ENCODE results near the gene KRT15. TPM values are rescaled to one million over a fixed set of nuclear protein-coding genes. Genes with fewer than 3 reads are reported as not detected.
"Not testable (repeated sequence)": the region's sequence is repeated elsewhere in the genome, so short reads cannot be mapped to it uniquely, and the experiment has no call there.

KRT15 gene
- total RNA-seq, 2 donors from 2014 or later: 138 to 1,038 TPM

GRCh38 chr17:41545829-41546410, 27.2 kb upstream of the KRT15 start:
- Histone ChIP-seq H3K27ac (no peak overlapping the region), H3K4me1 (replicated peaks) (peaks cover 8% of the 10 kb centered on the region), H3K36me3 (no peaks in the 10 kb centered on the region), H3K27me3 (replicated peaks; ENCODE audit: insufficient read depth) (no peaks in the 10 kb centered on the region), H3K4me3 (no peak overlapping the region), H3K9me3 (no peaks in the 10 kb centered on the region)
- WGBS: 84% methylated on average over 13 of the region's 13 CpGs
- TF ChIP-seq CTCF (IDR thresholded peaks at IDR 0.05) (no peak), POLR2A (IDR thresholded peaks at IDR 0.05) (no peak), POLR2AphosphoS5 (IDR thresholded peaks at IDR 0.05) (no peak)
- intact Hi-C loops (cut with DNase I): no loop called here
- no peak for DNase-seq (ENCODE audit: low spot score)

GRCh38 chr17:41544935-41545334, 26.2 kb upstream of the KRT15 start:
- no peak overlapping the region for H3K27ac ChIP-seq
- no peaks in the 10 kb centered on the region for H3K27me3 ChIP-seq (replicated peaks; ENCODE audit: insufficient read depth)
- DNase-seq (ENCODE audit: low spot score): no peak
- H3K4me3 ChIP-seq: no peak overlapping the region
- 93% methylated on average over 5 of the region's 5 CpGs for WGBS
- H3K36me3 ChIP-seq: no peaks in the 10 kb centered on the region
- no peaks in the 10 kb centered on the region for H3K9me3 ChIP-seq
- H3K4me1 ChIP-seq (replicated peaks): peaks cover 8% of the 10 kb centered on the region
- TF ChIP-seq POLR2AphosphoS5 (IDR thresholded peaks at IDR 0.05) (no peak), CTCF (IDR thresholded peaks at IDR 0.05) (no peak), POLR2A (IDR thresholded peaks at IDR 0.05) (no peak)
- intact Hi-C loops (cut with DNase I): no loop called here

- no peak overlapping the region for H3K27ac ChIP-seq
- peaks cover 8% of the 10 kb centered on the region for H3K4me1 ChIP-seq (replicated peaks)
- DNase-seq (ENCODE audit: low spot score): no peak
- intact Hi-C loops (cut with DNase I): no loop called here
- no peaks in the 10 kb centered on the region for H3K9me3 ChIP-seq
- TF ChIP-seq POLR2AphosphoS5 (IDR thresholded peaks at IDR 0.05) (no peak), CTCF (IDR thresholded peaks at IDR 0.05) (no peak), POLR2A (IDR thresholded peaks at IDR 0.05) (no peak)
- H3K27me3 ChIP-seq (replicated peaks; ENCODE audit: insufficient read depth): no peaks in the 10 kb centered on the region
- no peak overlapping the region for H3K4me3 ChIP-seq
- WGBS: 63% methylated on average over 5 of the region's 5 CpGs
- no peaks in the 10 kb centered on the region for H3K36me3 ChIP-seq
These were observed 25.8 kb upstream of the KRT15 start for GRCh38 chr17:41544491-41544892.

- H3K36me3 ChIP-seq; H3K27ac ChIP-seq; H3K4me3 ChIP-seq; H3K9me3 ChIP-seq; H3K4me1 ChIP-seq (replicated peaks); H3K27me3 ChIP-seq (replicated peaks; ENCODE audit: insufficient read depth); intact Hi-C loops (cut with DNase I); DNase-seq (ENCODE audit: low spot score): not testable (repeated sequence)
- WGBS: 86% methylated on average over 10 of the region's 10 CpGs
These were observed 24.1 kb upstream of the KRT15 start for GRCh38 chr17:41542786-41543185.

GRCh38 chr17:41542357-41542756, 23.7 kb upstream of the KRT15 start:
- Histone ChIP-seq H3K27me3 (replicated peaks; ENCODE audit: insufficient read depth) (no peaks in the 10 kb centered on the region), H3K27ac (no peak overlapping the region), H3K9me3 (no peaks in the 10 kb centered on the region), H3K4me3 (no peak overlapping the region), H3K36me3 (no peaks in the 10 kb centered on the region), H3K4me1 (replicated peaks) (peaks cover 3% of the 10 kb centered on the region)
- WGBS: 54% methylated on average over 2 of the region's 2 CpGs
- intact Hi-C loops (cut with DNase I): no loop called here
- TF ChIP-seq POLR2A (IDR thresholded peaks at IDR 0.05): no peak
- no peak for TF ChIP-seq CTCF (IDR thresholded peaks at IDR 0.05)
- no peak for TF ChIP-seq POLR2AphosphoS5 (IDR thresholded peaks at IDR 0.05)
- no peak for DNase-seq (ENCODE audit: low spot score)
